WERI-Rb-1 (cell line): Measurements from ENCODE around the gene MMAB.

Experiments used
- DNase-seq: peaks from one replicate; pipeline ENCODE4 v3.0.0-alpha.2; 2020
- H3K27ac ChIP-seq: fragments of 250-450 bp; sonication (Bioruptor Pico); 2 replicates; pipeline ENCODE4 v1.5.1; 2020; ENCODE audit warnings: mild to moderate bottlenecking, moderate library complexity
- H3K27me3 ChIP-seq: fragments of 250-450 bp; sonication (Bioruptor Pico); 2 replicates; pipeline ENCODE4 v1.5.1; 2021; ENCODE audit warnings: mild to moderate bottlenecking, low read depth, moderate library complexity; ENCODE audit not compliant: insufficient read depth, severe bottlenecking
- H3K36me3 ChIP-seq: fragments of 250-450 bp; sonication (Bioruptor Pico); 2 replicates; pipeline ENCODE4 v1.5.1; 2020; ENCODE audit warnings: mild to moderate bottlenecking, moderate library complexity
- H3K4me3 ChIP-seq: 2 replicates; pipeline ENCODE4 v1.5.1; 2011; ENCODE audit warnings: low read depth, mild to moderate bottlenecking, control low read depth, low read length
- H3K9me3 ChIP-seq: fragments of 250-450 bp; sonication (Bioruptor Pico); 2 replicates; pipeline ENCODE4 v1.5.1; 2021; ENCODE audit warnings: mild to moderate bottlenecking, moderate library complexity; ENCODE audit not compliant: severe bottlenecking
- TF ChIP-seq, protein P1 (sequence below): IDR thresholded peaks from 2 replicates; pipeline ENCODE4 v1.5.1; 2011; ENCODE audit warnings: low read depth, mild to moderate bottlenecking, control low read depth, inconsistent platforms, low read length

MMAB gene

DNA sequence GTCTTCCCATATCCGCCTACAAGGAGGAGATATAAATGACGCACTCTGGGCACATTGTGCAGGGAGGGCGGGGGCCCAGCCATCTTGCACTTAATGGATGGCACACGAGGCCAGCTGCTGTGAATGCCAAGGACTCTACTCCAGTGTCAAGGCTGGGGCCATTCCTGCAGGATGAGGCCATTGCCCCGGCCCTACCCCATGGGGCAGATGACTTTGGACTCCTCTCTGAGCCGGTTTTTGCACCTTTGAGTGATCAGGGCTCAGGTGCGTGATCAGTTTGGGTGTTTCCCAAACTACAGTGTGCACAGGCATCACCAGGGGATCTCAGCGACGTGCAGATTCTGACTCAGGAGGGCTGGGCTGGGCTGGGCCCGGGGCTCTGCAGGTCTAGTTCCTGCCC is 16.1 kb downstream of the MMAB start:
- no peaks in the 10 kb centered on the region for H3K9me3 ChIP-seq
- peaks cover 36% of the 10 kb centered on the region for H3K36me3 ChIP-seq
- TF ChIP-seq, protein P1, sequence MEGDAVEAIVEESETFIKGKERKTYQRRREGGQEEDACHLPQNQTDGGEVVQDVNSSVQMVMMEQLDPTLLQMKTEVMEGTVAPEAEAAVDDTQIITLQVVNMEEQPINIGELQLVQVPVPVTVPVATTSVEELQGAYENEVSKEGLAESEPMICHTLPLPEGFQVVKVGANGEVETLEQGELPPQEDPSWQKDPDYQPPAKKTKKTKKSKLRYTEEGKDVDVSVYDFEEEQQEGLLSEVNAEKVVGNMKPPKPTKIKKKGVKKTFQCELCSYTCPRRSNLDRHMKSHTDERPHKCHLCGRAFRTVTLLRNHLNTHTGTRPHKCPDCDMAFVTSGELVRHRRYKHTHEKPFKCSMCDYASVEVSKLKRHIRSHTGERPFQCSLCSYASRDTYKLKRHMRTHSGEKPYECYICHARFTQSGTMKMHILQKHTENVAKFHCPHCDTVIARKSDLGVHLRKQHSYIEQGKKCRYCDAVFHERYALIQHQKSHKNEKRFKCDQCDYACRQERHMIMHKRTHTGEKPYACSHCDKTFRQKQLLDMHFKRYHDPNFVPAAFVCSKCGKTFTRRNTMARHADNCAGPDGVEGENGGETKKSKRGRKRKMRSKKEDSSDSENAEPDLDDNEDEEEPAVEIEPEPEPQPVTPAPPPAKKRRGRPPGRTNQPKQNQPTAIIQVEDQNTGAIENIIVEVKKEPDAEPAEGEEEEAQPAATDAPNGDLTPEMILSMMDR: no peak
- H3K27ac ChIP-seq: no peak overlapping the region
- no peak overlapping the region for H3K4me3 ChIP-seq
- no peak for DNase-seq
- no peaks in the 10 kb centered on the region for H3K27me3 ChIP-seq

DNA sequence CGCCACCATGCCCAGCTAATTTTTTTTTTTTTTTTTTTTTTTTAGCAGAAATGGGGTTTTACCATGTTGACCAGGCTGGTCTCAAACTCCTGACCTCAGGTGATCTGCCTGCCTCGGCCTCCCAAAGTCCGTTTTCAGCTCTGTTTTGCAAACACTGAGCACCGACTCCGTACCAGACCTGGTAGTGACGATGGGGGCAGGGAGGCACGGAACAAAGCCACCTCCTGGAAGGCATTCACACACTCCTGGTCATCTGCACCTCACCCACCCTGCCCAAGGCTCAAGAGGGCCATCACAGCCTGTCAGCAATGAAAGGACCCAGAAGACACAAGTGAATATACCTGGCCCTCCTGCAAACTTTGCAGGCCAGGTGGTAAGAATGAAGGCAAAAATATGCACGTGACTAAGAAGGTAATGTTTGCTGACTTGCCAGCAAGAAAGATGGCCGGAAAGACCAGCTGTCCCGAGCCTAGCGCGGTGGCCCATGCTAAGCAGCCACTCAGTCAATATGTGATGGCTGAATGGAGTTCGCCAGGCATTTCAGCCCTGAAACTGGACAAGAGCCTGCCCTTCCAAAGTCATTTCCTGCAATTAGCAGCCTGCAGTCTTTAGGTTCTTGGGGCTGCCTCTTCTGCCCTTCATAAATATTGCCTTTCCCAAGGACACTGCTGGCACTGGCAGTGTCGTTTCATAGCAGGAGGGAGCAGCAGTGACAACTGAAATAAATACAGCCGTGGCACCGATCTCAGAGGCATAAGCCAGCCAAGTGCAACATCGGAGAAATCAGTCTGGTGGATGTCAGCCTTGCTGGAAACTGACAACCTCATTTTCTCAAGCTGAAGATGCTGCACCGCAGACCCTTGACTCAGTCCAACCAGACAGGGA is 17.6 kb downstream of the MMAB start:
- Histone ChIP-seq H3K9me3 (no peaks in the 10 kb centered on the region), H3K27ac (no peak overlapping the region), H3K36me3 (peaks cover 31% of the 10 kb centered on the region), H3K4me3 (no peak overlapping the region), H3K27me3 (no peaks in the 10 kb centered on the region)
- no peak for DNase-seq
- TF ChIP-seq, protein P1: no peak

DNA sequence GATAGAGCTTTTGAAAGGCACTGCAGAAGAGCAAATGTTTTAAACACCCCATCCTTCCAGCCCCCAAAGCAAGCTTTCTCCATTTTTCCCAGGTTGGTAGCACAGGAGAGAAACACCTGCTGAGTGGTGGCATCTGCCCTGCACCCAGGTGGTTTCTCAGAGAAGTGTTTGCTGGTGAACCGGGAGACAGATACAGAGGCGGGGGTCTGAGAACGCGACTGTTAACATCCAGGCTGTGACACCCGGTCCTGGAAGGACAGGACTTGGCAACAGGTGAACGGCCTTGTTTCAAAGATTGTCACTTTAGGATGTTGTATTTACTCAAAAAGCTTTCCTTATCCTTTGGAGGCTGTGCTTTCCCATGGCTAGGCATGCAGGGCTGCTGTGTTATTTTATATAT is 18.5 kb downstream of the MMAB start:
- H3K27ac ChIP-seq: no peak overlapping the region
- no peaks in the 10 kb centered on the region for H3K27me3 ChIP-seq
- peaks cover 25% of the 10 kb centered on the region for H3K36me3 ChIP-seq
- H3K4me3 ChIP-seq: no peak overlapping the region
- H3K9me3 ChIP-seq: no peaks in the 10 kb centered on the region
- no peak for DNase-seq
- TF ChIP-seq, protein P1: no peak

DNA sequence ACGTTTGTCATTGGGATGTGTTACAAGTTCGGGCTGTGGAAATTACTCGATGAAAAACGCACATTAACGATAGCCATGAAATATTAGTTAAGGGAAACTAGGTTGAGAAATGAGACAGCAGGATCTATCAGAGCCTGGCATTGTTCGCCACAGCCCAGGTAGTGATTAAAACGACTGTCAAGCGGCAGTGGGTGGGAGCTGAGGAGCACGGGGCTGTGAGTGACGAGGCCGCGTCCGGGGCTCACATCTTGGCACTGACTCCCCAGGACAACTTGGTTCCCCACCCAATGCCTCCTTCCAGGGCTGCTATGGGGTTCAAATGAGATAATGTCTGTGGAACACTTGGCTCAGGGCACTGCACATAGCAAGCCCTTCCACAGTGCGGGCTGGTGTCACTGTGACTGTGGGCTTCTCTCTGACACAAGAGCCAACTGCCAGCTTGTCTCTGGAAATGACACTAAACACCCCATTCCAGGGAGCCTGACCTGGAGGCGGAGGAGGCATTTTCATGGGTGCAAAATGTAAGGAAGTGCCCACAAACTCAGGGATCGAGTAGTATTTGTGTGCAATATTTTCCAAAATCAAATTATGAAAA is 19.3 kb downstream of the MMAB start:
- Histone ChIP-seq H3K4me3 (no peak overlapping the region), H3K27me3 (no peaks in the 10 kb centered on the region), H3K36me3 (peaks cover 22% of the 10 kb centered on the region; the same call in 1 of the 2 replicates), H3K27ac (no peak overlapping the region), H3K9me3 (no peaks in the 10 kb centered on the region)
- TF ChIP-seq, protein P1: no peak
- no peak for DNase-seq

DNA sequence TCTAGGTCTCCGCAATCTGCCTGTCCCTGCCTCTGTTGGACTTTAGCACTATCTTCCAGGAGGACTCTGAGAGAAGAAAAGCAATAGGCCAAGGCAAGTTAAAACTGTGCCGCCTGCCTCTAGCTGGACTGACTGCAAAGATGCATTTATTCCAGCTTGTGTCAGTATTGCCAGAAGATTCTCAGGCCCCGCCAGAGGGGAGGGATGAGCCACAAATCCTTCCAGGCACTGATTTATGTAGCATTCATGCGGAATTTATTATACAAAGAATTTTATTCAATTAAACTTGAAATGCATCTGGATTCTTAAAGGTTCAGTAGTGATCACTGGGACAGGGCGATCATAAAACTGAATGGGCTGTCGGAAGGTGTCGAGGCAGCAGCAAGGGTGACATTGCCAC is 19.8 kb downstream of the MMAB start:
- no peak overlapping the region for H3K27ac ChIP-seq
- no peak overlapping the region for H3K4me3 ChIP-seq
- no peak for DNase-seq
- no peaks in the 10 kb centered on the region for H3K9me3 ChIP-seq
- TF ChIP-seq, protein P1: no peak
- no peaks in the 10 kb centered on the region for H3K27me3 ChIP-seq
- H3K36me3 ChIP-seq: peaks cover 17% of the 10 kb centered on the region; the same call in 1 of the 2 replicates
